Measurements from ENCODE around the gene FBRSL1.
"Not testable (repeated sequence)": the region's sequence is repeated elsewhere in the genome, so short reads cannot be mapped to it uniquely, and the experiment has no call there.

The FBRSL1 gene

DNA sequence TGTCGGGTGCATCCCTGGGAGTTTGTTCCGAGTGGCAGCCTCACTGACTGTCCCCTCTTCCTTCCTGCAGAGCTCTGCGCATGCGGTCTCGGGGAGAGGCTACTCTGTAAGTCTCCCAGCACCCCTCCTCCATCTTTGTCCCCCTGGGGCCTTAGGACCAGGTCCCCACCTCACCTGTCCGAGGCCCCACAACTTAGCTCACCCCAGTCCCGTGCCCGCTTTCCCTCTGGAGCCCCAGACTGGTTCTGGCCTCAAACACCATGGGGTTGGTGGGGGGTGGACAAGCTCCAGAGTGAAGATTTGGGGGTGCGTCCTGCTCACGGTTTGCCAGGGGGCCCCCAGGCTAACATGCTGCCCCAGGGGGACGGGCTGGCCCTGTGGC is 37.9 kb downstream of the FBRSL1 start:
- no peak for DNase-seq (ENCODE audit: low read depth in 1 of 2, low spot score in 1 of 2)
- no peak for TF ChIP-seq JUND (IDR thresholded peaks at IDR 0.05; ENCODE audit: low read depth)
- in situ Hi-C loops (cut with HindIII; ENCODE audit: low pct_unique_long_range_greater_than_20kb, low sequenced_read_pairs) = no loop called here

DNA sequence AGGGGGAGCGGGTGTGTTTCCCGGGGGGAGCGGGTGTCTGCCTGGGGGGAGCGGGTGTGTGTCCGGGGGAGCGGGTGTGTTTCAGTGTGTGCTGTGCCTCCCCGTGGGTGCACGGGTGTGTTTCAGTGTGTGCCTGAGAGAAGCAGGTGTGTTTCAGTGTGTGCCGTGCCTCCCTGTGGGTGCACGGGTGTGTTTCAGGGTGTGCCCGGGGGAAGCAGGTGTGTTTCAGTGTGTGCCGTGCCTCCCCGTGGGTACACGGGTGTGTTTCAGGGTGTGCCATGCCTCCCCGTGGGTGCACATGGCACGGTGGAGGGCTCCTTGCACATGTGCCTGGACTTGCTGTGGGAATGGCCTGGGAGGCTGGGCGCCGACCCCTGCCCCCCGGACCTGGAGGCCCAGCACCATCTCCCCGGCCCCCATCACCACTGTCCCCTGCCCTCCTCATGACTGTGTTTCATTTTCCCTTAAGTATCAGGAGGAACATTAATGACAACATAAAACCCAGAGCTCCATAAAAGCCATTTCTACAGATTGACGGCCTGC is 38.7 kb downstream of the FBRSL1 start:
- TF ChIP-seq JUND (IDR thresholded peaks at IDR 0.05; ENCODE audit: low read depth) = no peak
- in situ Hi-C loops (cut with HindIII; ENCODE audit: low pct_unique_long_range_greater_than_20kb, low sequenced_read_pairs) = no loop called here
- no peak for DNase-seq (ENCODE audit: low read depth in 1 of 2, low spot score in 1 of 2)

DNA sequence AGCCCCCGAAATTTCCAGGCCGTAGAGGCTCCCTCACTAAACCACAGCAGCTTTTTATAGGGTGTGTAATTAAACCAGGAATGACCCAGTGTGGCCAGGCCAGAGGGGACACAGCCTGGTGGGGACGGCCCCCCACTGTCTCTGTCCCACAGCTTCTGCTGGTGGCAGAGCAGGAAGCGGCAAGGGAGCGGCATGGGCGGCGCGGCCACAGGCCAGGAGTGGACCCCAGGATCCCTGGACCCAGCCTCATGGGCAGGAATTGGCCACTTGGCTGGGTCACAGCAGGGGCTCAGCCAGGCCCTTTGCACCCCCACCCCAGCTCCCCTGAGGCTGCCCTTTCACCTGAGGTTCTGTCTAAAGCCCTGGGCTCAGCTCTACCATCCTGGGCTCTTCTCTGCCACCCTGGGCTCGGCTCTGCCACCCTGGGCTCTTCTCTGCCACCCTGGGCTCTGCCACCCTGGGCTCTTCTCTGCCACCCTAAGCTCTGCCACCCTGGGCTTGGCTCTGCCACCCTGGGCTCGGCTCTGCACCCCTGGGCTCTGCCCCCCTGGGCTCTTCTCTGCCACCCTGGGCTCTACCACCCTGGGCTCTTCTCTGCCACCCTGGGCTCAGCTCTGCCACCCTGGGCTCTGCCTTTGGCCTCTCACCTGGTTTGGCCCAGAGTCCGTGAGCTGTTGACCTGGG is 39.3 kb downstream of the FBRSL1 start:
- in situ Hi-C loops (cut with HindIII; ENCODE audit: low pct_unique_long_range_greater_than_20kb, low sequenced_read_pairs) = no loop called here
- DNase-seq (ENCODE audit: low read depth in 1 of 2, low spot score in 1 of 2) = no peak
- TF ChIP-seq JUND (IDR thresholded peaks at IDR 0.05; ENCODE audit: low read depth) = no peak

DNA sequence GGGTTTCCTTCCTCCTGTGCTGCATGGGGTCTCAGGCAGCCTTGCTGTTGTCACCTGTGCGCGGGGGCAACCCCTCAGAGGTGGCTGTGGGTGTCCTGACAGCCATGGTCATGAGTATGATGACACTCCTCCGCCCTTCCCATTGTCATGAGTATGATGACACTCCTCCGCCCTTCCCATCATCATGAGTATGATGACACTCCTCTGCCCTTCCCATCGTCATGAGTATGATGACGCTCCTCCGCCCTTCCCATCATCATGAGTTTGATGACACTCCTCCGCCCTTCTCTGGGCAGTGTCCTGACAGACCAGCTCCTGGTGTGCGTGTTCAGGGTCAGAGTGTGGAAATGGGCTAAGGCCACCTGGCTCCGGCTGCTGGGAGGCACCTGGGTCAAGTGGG is 40.0 kb downstream of the FBRSL1 start:
- in situ Hi-C loops (cut with HindIII; ENCODE audit: low pct_unique_long_range_greater_than_20kb, low sequenced_read_pairs) = no loop called here
- DNase-seq (ENCODE audit: low read depth in 1 of 2, low spot score in 1 of 2) = no peak
- no peak for TF ChIP-seq JUND (IDR thresholded peaks at IDR 0.05; ENCODE audit: low read depth)

- DNase-seq (ENCODE audit: low read depth in 1 of 2, low spot score in 1 of 2) = no peak
- no peak for TF ChIP-seq JUND (IDR thresholded peaks at IDR 0.05; ENCODE audit: low read depth)
These were observed 40.5 kb downstream of the FBRSL1 start for GRCh38 chr12:132530447-132530846.

GRCh38 chr12:132530851-132531250 is 40.9 kb downstream of the FBRSL1 start:
- DNase-seq (ENCODE audit: low read depth in 1 of 2, low spot score in 1 of 2) = no peak
- no peak for TF ChIP-seq JUND (IDR thresholded peaks at IDR 0.05; ENCODE audit: low read depth)
- in situ Hi-C loops (cut with HindIII; ENCODE audit: low pct_unique_long_range_greater_than_20kb, low sequenced_read_pairs) = no loop called here

More at GRCh38 chr12:132530447-132530846, 40.5 kb downstream of the FBRSL1 start:
- in situ Hi-C loops (cut with HindIII; ENCODE audit: low pct_unique_long_range_greater_than_20kb, low sequenced_read_pairs) = no loop called here

DNA sequence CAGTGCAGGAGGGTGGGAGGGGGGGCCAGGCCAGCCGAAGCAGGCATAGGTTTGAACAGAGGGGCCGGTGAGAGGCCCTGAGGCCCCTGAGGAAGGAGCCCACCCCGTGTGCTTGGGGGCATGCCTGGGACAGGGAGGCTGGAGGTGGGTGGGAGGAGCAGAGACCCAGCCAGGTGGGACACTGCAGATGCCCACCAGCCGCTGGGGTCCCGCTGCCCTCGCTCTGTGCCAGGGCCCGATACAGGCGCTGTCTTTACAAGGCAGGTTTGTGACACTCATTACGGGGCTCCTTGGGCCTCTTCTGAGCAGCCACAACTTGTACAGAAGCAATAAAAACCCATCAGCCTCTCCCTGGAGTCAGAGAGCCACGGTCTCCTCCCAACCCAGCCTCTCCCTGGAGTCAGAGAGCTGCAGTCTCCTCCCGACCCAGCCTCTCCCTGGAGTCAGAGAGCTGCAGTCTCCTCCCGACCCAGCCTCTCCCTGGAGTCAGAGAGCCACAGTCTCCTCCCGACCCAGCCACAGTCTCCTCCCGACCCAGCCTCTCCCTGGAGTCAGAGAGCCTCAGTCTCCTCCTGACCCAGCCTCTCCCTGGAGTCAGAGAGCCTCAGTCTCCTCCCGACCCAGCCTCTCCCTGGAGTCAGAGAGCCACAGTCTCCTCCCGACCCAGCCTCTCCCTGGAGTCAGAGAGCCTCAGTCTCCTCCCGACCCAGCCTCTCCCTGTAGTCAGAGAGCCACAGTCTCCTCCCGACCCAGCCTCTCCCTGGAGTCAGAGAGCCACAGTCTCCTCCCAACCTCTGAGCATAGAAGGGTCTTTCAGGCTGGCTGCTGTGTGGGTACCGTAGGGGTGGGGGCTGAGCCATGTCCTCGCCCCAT is 43.0 kb downstream of the FBRSL1 start:
- DNase-seq (ENCODE audit: low read depth in 1 of 2, low spot score in 1 of 2); in situ Hi-C loops (cut with HindIII; ENCODE audit: low pct_unique_long_range_greater_than_20kb, low sequenced_read_pairs): not testable (repeated sequence)

DNA sequence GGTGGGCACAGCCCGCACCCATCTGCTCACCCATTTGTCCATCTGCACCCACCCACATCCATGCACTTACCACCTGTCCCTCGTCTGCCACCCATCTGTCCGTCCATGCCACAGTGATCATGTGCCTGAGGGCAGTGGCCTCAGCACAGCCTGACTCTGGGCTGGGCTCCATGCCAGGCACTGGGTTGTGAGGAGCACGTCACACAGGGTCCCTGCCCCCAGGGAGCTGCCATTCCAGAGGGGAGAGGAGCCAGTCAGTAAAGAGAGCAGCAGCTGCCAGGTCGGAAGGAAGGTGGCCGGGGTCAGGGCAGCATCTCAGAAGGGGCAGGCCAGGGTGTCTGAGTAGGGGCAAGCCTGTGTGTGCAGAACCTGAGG is 43.6 kb downstream of the FBRSL1 start:
- DNase-seq (ENCODE audit: low read depth in 1 of 2, low spot score in 1 of 2) = no peak
- in situ Hi-C loops (cut with HindIII; ENCODE audit: low pct_unique_long_range_greater_than_20kb, low sequenced_read_pairs) = no loop called here
- no peak for TF ChIP-seq JUND (IDR thresholded peaks at IDR 0.05; ENCODE audit: low read depth)

- TF ChIP-seq JUND (IDR thresholded peaks at IDR 0.05; ENCODE audit: low read depth) = no peak
These were observed 44.1 kb downstream of the FBRSL1 start for GRCh38 chr12:132534076-132534475.

DNA sequence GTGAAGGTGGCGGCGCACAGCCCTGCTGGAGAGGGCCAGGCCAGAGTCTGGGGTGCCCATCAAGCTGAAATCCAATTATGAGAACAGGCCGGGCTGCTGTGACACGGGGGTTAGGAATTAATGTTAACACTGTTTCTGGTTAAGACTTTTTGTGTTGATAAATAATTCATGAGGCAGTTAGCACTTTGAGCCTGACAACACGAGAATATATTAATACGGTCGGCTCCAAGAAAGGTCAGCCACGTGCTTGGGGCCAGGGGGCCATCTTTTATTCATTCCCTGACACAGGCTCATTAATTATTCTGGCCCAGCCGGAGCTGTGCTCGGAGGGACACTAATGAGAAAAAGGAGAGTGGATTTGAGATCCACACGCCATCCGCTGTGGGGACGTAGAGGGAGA is 45.1 kb downstream of the FBRSL1 start:
- TF ChIP-seq JUND (IDR thresholded peaks at IDR 0.05; ENCODE audit: low read depth) = no peak
- in situ Hi-C loops (cut with HindIII; ENCODE audit: low pct_unique_long_range_greater_than_20kb, low sequenced_read_pairs) = no loop called here

More at GRCh38 chr12:132534076-132534475, 44.1 kb downstream of the FBRSL1 start:
- DNase-seq (ENCODE audit: low read depth in 1 of 2, low spot score in 1 of 2) = no peak
- in situ Hi-C loops (cut with HindIII; ENCODE audit: low pct_unique_long_range_greater_than_20kb, low sequenced_read_pairs) = no loop called here

GRCh38 chr12:132536102-132536876 is 46.3 kb downstream of the FBRSL1 start:
- in situ Hi-C loops (cut with HindIII; ENCODE audit: low pct_unique_long_range_greater_than_20kb, low sequenced_read_pairs) = no loop called here
- no peak for DNase-seq (ENCODE audit: low read depth in 1 of 2, low spot score in 1 of 2)
- no peak for TF ChIP-seq JUND (IDR thresholded peaks at IDR 0.05; ENCODE audit: low read depth)

More for the DNA sequence above, 45.1 kb downstream of the FBRSL1 start:
- no peak for DNase-seq (ENCODE audit: low read depth in 1 of 2, low spot score in 1 of 2)

DNA sequence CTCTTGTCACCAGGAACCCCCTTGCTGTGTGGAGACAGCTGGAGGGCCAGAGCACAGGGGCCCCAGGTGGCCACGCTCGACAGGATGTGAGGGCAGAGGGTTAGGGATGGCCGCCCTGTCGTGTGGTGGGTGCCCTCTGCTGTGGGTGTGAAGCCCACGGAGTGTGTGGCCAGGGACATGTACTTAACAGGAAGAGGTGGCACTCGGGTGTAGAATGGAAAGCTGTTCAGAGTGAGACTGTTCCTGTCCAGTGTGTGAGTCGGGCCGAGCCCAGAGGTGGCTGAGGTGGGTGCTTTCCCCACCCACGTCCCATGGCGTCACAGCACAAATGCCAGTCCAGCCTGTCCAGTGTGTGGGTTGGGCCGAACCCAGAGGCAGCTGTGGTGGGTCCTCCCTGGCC is 47.1 kb downstream of the FBRSL1 start:
- in situ Hi-C loops (cut with HindIII; ENCODE audit: low pct_unique_long_range_greater_than_20kb, low sequenced_read_pairs) = no loop called here
- no peak for DNase-seq (ENCODE audit: low read depth in 1 of 2, low spot score in 1 of 2)
- no peak for TF ChIP-seq JUND (IDR thresholded peaks at IDR 0.05; ENCODE audit: low read depth)
